HepG2 (cell line): ENCODE data around the gene ZNF773. TPM values are rescaled to one million over a fixed set of nuclear protein-coding genes. Genes with fewer than 3 reads are reported as not detected.

Source experiments
- ATF3 ChIP-seq: sonication (generic); formaldehyde crosslinking; IDR thresholded peaks from 2 replicates; pipeline ENCODE4 v1.4.0; 2020; ENCODE audit warnings: missing genetic modification reagents
- DRAP1 ChIP-seq: IDR thresholded peaks from 2 replicates; pipeline ENCODE4 v1.6.1; 2016; ENCODE audit warnings: missing genetic modification reagents, missing compliant biosample characterization
- FOXA3 ChIP-seq: IDR thresholded peaks from 2 replicates; pipeline ENCODE4 v1.6.1; 2016; ENCODE audit warnings: missing genetic modification reagents, missing compliant biosample characterization
- GATA4 ChIP-seq: sonication (generic); IDR thresholded peaks from 2 replicates; pipeline ENCODE4 v1.6.1; 2016; ENCODE audit warnings: antibody characterized with exemption, low read depth, borderline replicate concordance
- HDAC2 ChIP-seq: sonication (generic); formaldehyde crosslinking; IDR thresholded peaks from 2 replicates; pipeline ENCODE4 v1.4.0; 2020; ENCODE audit warnings: missing genetic modification reagents
- MTA1 ChIP-seq: sonication (generic); formaldehyde crosslinking; IDR thresholded peaks from 2 replicates; pipeline ENCODE4 v1.4.0; 2020; ENCODE audit warnings: missing genetic modification reagents, mild to moderate bottlenecking, borderline replicate concordance
- MTA3 ChIP-seq: sonication (generic); formaldehyde crosslinking; IDR thresholded peaks from 2 replicates; pipeline ENCODE4 v1.4.0; 2020; ENCODE audit warnings: missing genetic modification reagents
- MTF2 ChIP-seq: sonication (generic); formaldehyde crosslinking; IDR thresholded peaks from 2 replicates; pipeline ENCODE4 v1.5.0; 2020; ENCODE audit warnings: missing genetic modification reagents, borderline replicate concordance
- NFE2 ChIP-seq: sonication (generic); formaldehyde crosslinking; IDR thresholded peaks from 2 replicates; pipeline ENCODE4 v1.4.0; 2020; ENCODE audit warnings: missing genetic modification reagents
- PBX2 ChIP-seq: IDR thresholded peaks from 2 replicates; pipeline ENCODE4 v1.6.1; 2016; ENCODE audit warnings: control low read depth
- PPARG ChIP-seq: conservative IDR thresholded peaks from 2 replicates; pipeline ENCODE4 v1.6.1; 2016; ENCODE audit warnings: missing biosample characterization, missing genetic modification reagents
- RXRA ChIP-seq: sonication (generic); formaldehyde crosslinking; IDR thresholded peaks from 2 replicates; pipeline ENCODE4 v1.5.1; 2020; ENCODE audit warnings: missing genetic modification reagents
- SP2 ChIP-seq: sonication (generic); formaldehyde crosslinking; IDR thresholded peaks from 2 replicates; pipeline ENCODE4 v1.5.1; 2020; ENCODE audit warnings: mild to moderate bottlenecking, missing genetic modification reagents
- STAT5B ChIP-seq: sonication (generic); formaldehyde crosslinking; IDR thresholded peaks from 2 replicates; pipeline ENCODE4 v1.4.0; 2020; ENCODE audit warnings: missing genetic modification reagents
- TAF15 ChIP-seq: fragments of 200-400 bp; formaldehyde crosslinking; IDR thresholded peaks from one replicate; pipeline ENCODE4 v1.6.1; 2018; ENCODE audit warnings: mild to moderate bottlenecking, low read depth, low read length; ENCODE audit not compliant: poor library complexity, severe bottlenecking
- TFDP2 ChIP-seq: sonication (generic); formaldehyde crosslinking; IDR thresholded peaks from 2 replicates; pipeline ENCODE4 v1.4.0; 2020; ENCODE audit warnings: missing genetic modification reagents
- XBP1 ChIP-seq: sonication (generic); formaldehyde crosslinking; IDR thresholded peaks from 2 replicates; pipeline ENCODE4 v1.5.0; 2020; ENCODE audit warnings: missing genetic modification reagents
- ZBTB21 ChIP-seq: sonication (generic); formaldehyde crosslinking; IDR thresholded peaks from 2 replicates; pipeline ENCODE4 v1.4.0; 2020; ENCODE audit warnings: missing genetic modification reagents
- ZBTB38 ChIP-seq: sonication (generic); formaldehyde crosslinking; IDR thresholded peaks from 2 replicates; pipeline ENCODE4 v1.5.1; 2020; ENCODE audit warnings: mild to moderate bottlenecking, missing genetic modification reagents
- ZFAT ChIP-seq: sonication (generic); formaldehyde crosslinking; conservative IDR thresholded peaks from 2 replicates; pipeline ENCODE4 v1.8.1; 2023; ENCODE audit warnings: missing genetic modification reagents, inconsistent platforms
- ZNF280D ChIP-seq: sonication (generic); formaldehyde crosslinking; IDR thresholded peaks from 2 replicates; pipeline ENCODE4 v1.5.1; 2020; ENCODE audit warnings: mild to moderate bottlenecking, missing genetic modification reagents
- ZNF414 ChIP-seq: sonication (generic); formaldehyde crosslinking; IDR thresholded peaks from 2 replicates; pipeline ENCODE4 v1.5.0; 2020; ENCODE audit warnings: missing genetic modification reagents
- ZNF441 ChIP-seq: sonication (generic); formaldehyde crosslinking; IDR thresholded peaks from 2 replicates; pipeline ENCODE4 v1.7.0; 2021; ENCODE audit warnings: missing genetic modification reagents, borderline replicate concordance
- ZNF572 ChIP-seq: sonication (generic); formaldehyde crosslinking; IDR thresholded peaks from 2 replicates; pipeline ENCODE4 v1.5.1; 2020; ENCODE audit warnings: mild to moderate bottlenecking, missing genetic modification reagents
- ZNF879 ChIP-seq: sonication (generic); formaldehyde crosslinking; IDR thresholded peaks from 2 replicates; pipeline ENCODE4 v1.8.1; 2023; ENCODE audit warnings: missing genetic modification reagents
- polyA plus RNA-seq, 8 experiments: library from polyadenylated mRNA; depleted of rRNA in 3 of 8; stranded (reverse) in 7 of 8; unstranded in 1 of 8; fragments of >200 nt; fragmentation: Illumina TruSeq in 4 of 8; extraction: Trizol in 4 of 8; gene quantifications; 2 replicates each; pipeline versions ENCODE4 v1.2.1 to v1.2.3, GENCODE V29; 2011 to 2016; ENCODE audit warnings: low read depth in 4 of 8, missing spikeins in 1 of 8, mixed read lengths in 1 of 8; ENCODE audit not compliant: insufficient read depth in 1 of 8
- total RNA-seq, 5 experiments: library from RNA; depleted of rRNA; stranded (reverse); fragments of >200 nt; fragmentation: Illumina TruSeq; extraction: Trizol; gene quantifications; 2 replicates each; pipeline ENCODE4 v1.2.3, GENCODE V29; 2016; ENCODE audit warnings: low read depth in 1 of 5

Gene ZNF773
- total and polyA plus RNA-seq, 2 of the 13 experiments (the other 11 are each of a cell fraction or from before 2014, with no cell fraction given), result 5.7 to 6.7 TPM

- peak; percentile 52 for TF ChIP-seq FOXA3 (CRISPR knock-in tag)
- TF ChIP-seq ZBTB21, result peak; percentile 82
- peak; percentile 60; the same call in 1 of the 2 replicates for TF ChIP-seq RXRA (CRISPR knock-in tag)
- TF ChIP-seq MTA1 (CRISPR knock-in tag), result peak; percentile 63; the same call in 1 of the 2 replicates
- TF ChIP-seq DRAP1 (CRISPR knock-in tag), result no peak
- TF ChIP-seq STAT5B (CRISPR knock-in tag), result no peak
- TF ChIP-seq ZNF441, result peak; percentile 52; the same call in 1 of the 2 replicates
- peak; percentile 83 for TF ChIP-seq ZNF414
- TF ChIP-seq PPARG (CRISPR knock-in tag), result no peak
- TF ChIP-seq SP2 (CRISPR knock-in tag), result peak; percentile 82
- peak; percentile 67; the same call in 1 of the 2 replicates for TF ChIP-seq HDAC2 (CRISPR knock-in tag)
- TF ChIP-seq NFE2, result no peak
- no peak for TF ChIP-seq ZFAT (CRISPR knock-in tag)
- TF ChIP-seq ZBTB38 (CRISPR knock-in tag), result peak; percentile 84
- TF ChIP-seq ATF3 (CRISPR knock-in tag), result no peak
- TF ChIP-seq TFDP2 (CRISPR knock-in tag), result peak; percentile 57
- 0 out of 2 replicates have a peak, but pooled peaks have one; percentile 47 for TF ChIP-seq ZNF572 (CRISPR knock-in tag)
- TF ChIP-seq MTF2 (CRISPR knock-in tag), result no peak
- TF ChIP-seq PBX2, result no peak
- TF ChIP-seq ZNF280D (CRISPR knock-in tag), result no peak
- TF ChIP-seq XBP1 (CRISPR knock-in tag), result no peak
- TF ChIP-seq GATA4, result no peak
- TF ChIP-seq MTA3 (CRISPR knock-in tag), result no peak
- no peak for TF ChIP-seq ZNF879 (CRISPR knock-in tag)
- no peak for TF ChIP-seq TAF15
These were observed 27.6 kb downstream of the ZNF773 start, which contains the start of gene ZNF549 (continued) for GRCh38 chr19:57527136-57527881.
